Pancreas (tissue), 10 donors: ENCODE results near the gene GSTO1. TPM values are rescaled to one million over a fixed set of nuclear protein-coding genes. Genes with fewer than 3 reads are reported as not detected.

Source experiments
- ATAC-seq, 4 donors: fragments of 200-7000 bp; cut with Tn5 transposase; one replicate each; pipeline versions ENCODE4 v1.8.0 to v1.9.1; 2020; ENCODE audit warnings: mild to moderate bottlenecking in 4 of 4, moderate library complexity in 4 of 4
- DNase-seq, 6 donors: peaks; one replicate each; pipeline ENCODE4 v3.0.0-alpha.2; 2020
- FAIRE-seq: peaks from 2 replicates; lab custom pipeline; 2012; peaks lifted over from hg19 to GRCh38; lab: Jason Lieb, UNC
- H3K27ac ChIP-seq, 4 donors: fragments of 200-600 bp; sonication (generic); 1 replicate in 3 of 4; 2 replicates in 1 of 4; pipeline versions ENCODE4 v1.5.0 to v1.8.0; 2020
- H3K27me3 ChIP-seq, 4 donors: fragments of 200-600 bp; one replicate each; pipeline ENCODE4 v1.8.0; 2021
- H3K36me3 ChIP-seq, 3 donors: fragments of 200-600 bp; sonication (generic) in 1 of 3; one replicate each; pipeline versions ENCODE4 v1.5.0 to v1.8.0; 2020 to 2021
- H3K4me1 ChIP-seq, 3 donors: fragments of 200-600 bp; one replicate each; pipeline ENCODE4 v1.8.0; 2021
- H3K4me3 ChIP-seq, 4 donors: fragments of 200-600 bp; sonication (generic) in 2 of 4; one replicate each; pipeline versions ENCODE4 v1.5.0 to v1.8.0; 2020 to 2021
- H3K9me3 ChIP-seq, 4 donors: fragments of 200-600 bp; one replicate each; pipeline ENCODE4 v1.8.0; 2021
- WGBS, 2 donors: extraction: QIAGEN DNeasy Blood & Tissue Kit; methylation state at CpG; one replicate each; pipeline ENCODE4 v1.1.7; 2013; 5-methylcytosine and 5-hydroxymethylcytosine counted together
- intact Hi-C, 3 donors: fragments of 100-400 bp; cut with DNase I; formaldehyde crosslinking; loops; one replicate each; pipeline versions ENCODE4 v1.11.1 to v1.14.2; 2022
- polyA plus RNA-seq, 2 donors: library from polyadenylated mRNA; stranded (reverse); fragments of 200-250 nt; gene quantifications; one replicate each; pipeline ENCODE4 v1.2.3, GENCODE V29; 2013
- total RNA-seq, 6 donors: library from RNA; stranded (reverse); fragmentation: NEBNext Ultra II Directional in 4 of 6; extraction: Animal tissue kit (Norgen Biotek cat#: 25700) in 4 of 6; gene quantifications; one replicate each; pipeline versions ENCODE4 v1.2.1 to v1.2.4, GENCODE V29; 2021 to 2023
- TF ChIP-seq, protein P1 (sequence below), 4 donors: fragments of 200-600 bp; sonication (generic) in 3 of 4; IDR thresholded peaks; one replicate each; pipeline versions ENCODE4 v1.5.0 to v1.8.0; 2021; ENCODE audit warnings: antibody characterized with exemption in 4 of 4
- donor health status: healthy with polysubstance abuse.
- donor health status: DM: no; HTN: no; CAD: no; lungs with moderate emphysema.
- donor health status: DM: no; HTN: no; CAD: no.
- donor health status: control.
- donor health status: control.
- donor health status: Bipolar disorder and iron deficiency.
- donor health status: DM: yes; HTN: yes; CAD: no.
- donor health status: DM: no; HTN: no; CAD: no.
- donor health status: DM: no; HTN: no; CAD: no.
- donor health status: DM: yes; HTN: yes; CAD: no.

Gene GSTO1
- total and polyA plus RNA-seq, 8 donors, result 22.7 to 76.0 (median 42.1) TPM

- H3K27ac ChIP-seq, result peak overlapping the region in 2 of 4 donors; percentile 23 to 66
Measured at GRCh38 chr10:104232613-104233102, 22.0 kb upstream of the GSTO1 start.

DNA sequence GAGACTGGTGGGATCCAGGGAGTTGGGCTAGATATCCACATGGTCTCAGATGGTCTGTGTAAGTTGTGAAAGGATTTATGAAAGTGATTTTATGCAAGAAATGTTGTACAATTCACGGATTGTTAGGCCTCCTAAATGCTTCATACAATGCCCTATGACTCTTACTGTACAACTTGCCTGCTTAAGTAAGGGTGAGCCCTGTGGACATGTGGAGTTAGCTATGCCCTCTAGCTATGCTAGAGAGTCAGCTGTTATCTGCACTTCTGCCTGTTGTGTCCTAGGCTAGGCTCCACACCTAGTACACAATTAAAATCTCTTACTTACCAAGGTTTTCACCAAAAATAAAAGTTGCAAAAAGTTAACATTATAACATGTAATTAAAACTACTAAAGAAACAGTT, 20.9 kb upstream of the GSTO1 start:
- DNase-seq, result no peak
- ATAC-seq, result no peak
- Histone ChIP-seq H3K9me3 (no peaks in the 10 kb centered on the region), H3K27ac (no peak overlapping the region), H3K27me3 (no peaks in the 10 kb centered on the region), H3K4me3 (no peak overlapping the region), H3K36me3 (no peaks in the 10 kb centered on the region), H3K4me1 (peaks cover 0 to 3% (median 0%) of the 10 kb centered on the region in 3 donors)
- FAIRE-seq, result no peak
- intact Hi-C loops, result no loop called here
- 67 to 81% methylated on average over 1 of the region's 1 CpG for WGBS, 2 donors
- TF ChIP-seq, protein P1, sequence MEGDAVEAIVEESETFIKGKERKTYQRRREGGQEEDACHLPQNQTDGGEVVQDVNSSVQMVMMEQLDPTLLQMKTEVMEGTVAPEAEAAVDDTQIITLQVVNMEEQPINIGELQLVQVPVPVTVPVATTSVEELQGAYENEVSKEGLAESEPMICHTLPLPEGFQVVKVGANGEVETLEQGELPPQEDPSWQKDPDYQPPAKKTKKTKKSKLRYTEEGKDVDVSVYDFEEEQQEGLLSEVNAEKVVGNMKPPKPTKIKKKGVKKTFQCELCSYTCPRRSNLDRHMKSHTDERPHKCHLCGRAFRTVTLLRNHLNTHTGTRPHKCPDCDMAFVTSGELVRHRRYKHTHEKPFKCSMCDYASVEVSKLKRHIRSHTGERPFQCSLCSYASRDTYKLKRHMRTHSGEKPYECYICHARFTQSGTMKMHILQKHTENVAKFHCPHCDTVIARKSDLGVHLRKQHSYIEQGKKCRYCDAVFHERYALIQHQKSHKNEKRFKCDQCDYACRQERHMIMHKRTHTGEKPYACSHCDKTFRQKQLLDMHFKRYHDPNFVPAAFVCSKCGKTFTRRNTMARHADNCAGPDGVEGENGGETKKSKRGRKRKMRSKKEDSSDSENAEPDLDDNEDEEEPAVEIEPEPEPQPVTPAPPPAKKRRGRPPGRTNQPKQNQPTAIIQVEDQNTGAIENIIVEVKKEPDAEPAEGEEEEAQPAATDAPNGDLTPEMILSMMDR (IDR thresholded peaks at IDR 0.05), result no peak

More at GRCh38 chr10:104232613-104233102, 22.0 kb upstream of the GSTO1 start:
- TF ChIP-seq, protein P1 (IDR thresholded peaks at IDR 0.05), result no peak
- Histone ChIP-seq H3K36me3 (no peaks in the 10 kb centered on the region), H3K27me3 (no peaks in the 10 kb centered on the region), H3K4me3 (peak overlapping the region; percentile 76 to 87 (median 83)), H3K9me3 (no peaks in the 10 kb centered on the region), H3K4me1 (peaks cover 0 to 3% (median 0%) of the 10 kb centered on the region in 3 donors)
- FAIRE-seq, result no peak
- intact Hi-C loops, result no loop called here
- ATAC-seq, result peak; percentile 24 to 51 (median 44)
- peak in 2 of 6 donors; percentile 30 to 37 for DNase-seq
- 3 to 8% methylated on average over 20 of the region's 20 CpGs for WGBS, 2 donors

- no peak for FAIRE-seq
Measured at GRCh38 chr10:104234934-104235333, 19.8 kb upstream of the GSTO1 start.

GRCh38 chr10:104235801-104236200, 18.9 kb upstream of the GSTO1 start:
- Histone ChIP-seq H3K4me1 (peaks cover 0 to 3% (median 0%) of the 10 kb centered on the region in 3 donors), H3K4me3 (no peak overlapping the region), H3K9me3 (no peaks in the 10 kb centered on the region), H3K36me3 (no peaks in the 10 kb centered on the region), H3K27ac (no peak overlapping the region), H3K27me3 (no peaks in the 10 kb centered on the region)
- WGBS, 2 donors, result 56 to 62% methylated on average over 3 of the region's 3 CpGs
- TF ChIP-seq, protein P1 (IDR thresholded peaks at IDR 0.05), result no peak
- intact Hi-C loops, result no loop called here
- FAIRE-seq, result no peak
- no peak for ATAC-seq
- DNase-seq, result no peak

More at GRCh38 chr10:104234934-104235333, 19.8 kb upstream of the GSTO1 start:
- H3K27me3 ChIP-seq, result no peaks in the 10 kb centered on the region
- WGBS, 2 donors, result 61 to 85% methylated on average over 1 of the region's 1 CpG
- ATAC-seq (no peak), DNase-seq (no peak)
- no peak overlapping the region for H3K27ac ChIP-seq
- no peaks in the 10 kb centered on the region for H3K9me3 ChIP-seq
- intact Hi-C loops, result no loop called here
- TF ChIP-seq, protein P1 (IDR thresholded peaks at IDR 0.05), result no peak
- no peaks in the 10 kb centered on the region for H3K36me3 ChIP-seq
- H3K4me1 ChIP-seq, result peaks cover 0 to 3% (median 0%) of the 10 kb centered on the region in 3 donors
- no peak overlapping the region for H3K4me3 ChIP-seq

DNA sequence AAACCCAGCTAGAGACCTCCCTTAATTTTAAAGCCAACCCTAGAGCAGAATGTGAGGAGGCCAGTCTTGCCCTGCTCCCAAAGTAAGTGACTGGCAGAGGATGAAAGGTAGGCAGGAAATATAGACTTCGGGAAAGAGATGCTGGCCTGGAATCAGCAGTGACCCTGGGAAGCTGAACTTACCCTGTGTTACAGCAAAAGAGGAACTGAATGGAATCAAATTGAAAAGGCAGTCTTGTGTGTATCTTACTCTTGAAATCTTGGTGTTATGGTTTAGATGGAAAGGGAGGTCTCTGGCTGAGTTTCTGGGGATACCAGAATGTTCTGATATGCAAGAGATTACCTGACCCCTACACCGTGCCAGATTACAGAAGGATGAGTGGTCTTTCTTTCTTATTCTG, 14.6 kb upstream of the GSTO1 start:
- no peaks in the 10 kb centered on the region for H3K9me3 ChIP-seq
- ATAC-seq, result no peak
- DNase-seq, result no peak
- WGBS, 2 donors, result 58 to 77% methylated on average over 2 of the region's 2 CpGs
- intact Hi-C loops, result no loop called here
- H3K4me1 ChIP-seq, result no peaks in the 10 kb centered on the region
- H3K4me3 ChIP-seq, result no peak overlapping the region
- no peaks in the 10 kb centered on the region for H3K27me3 ChIP-seq
- TF ChIP-seq, protein P1 (IDR thresholded peaks at IDR 0.05), result no peak
- H3K27ac ChIP-seq, result no peak overlapping the region
- H3K36me3 ChIP-seq, result no peaks in the 10 kb centered on the region
- no peak for FAIRE-seq
